ENCODE results near the gene NYNRIN.

NYNRIN gene

DNA sequence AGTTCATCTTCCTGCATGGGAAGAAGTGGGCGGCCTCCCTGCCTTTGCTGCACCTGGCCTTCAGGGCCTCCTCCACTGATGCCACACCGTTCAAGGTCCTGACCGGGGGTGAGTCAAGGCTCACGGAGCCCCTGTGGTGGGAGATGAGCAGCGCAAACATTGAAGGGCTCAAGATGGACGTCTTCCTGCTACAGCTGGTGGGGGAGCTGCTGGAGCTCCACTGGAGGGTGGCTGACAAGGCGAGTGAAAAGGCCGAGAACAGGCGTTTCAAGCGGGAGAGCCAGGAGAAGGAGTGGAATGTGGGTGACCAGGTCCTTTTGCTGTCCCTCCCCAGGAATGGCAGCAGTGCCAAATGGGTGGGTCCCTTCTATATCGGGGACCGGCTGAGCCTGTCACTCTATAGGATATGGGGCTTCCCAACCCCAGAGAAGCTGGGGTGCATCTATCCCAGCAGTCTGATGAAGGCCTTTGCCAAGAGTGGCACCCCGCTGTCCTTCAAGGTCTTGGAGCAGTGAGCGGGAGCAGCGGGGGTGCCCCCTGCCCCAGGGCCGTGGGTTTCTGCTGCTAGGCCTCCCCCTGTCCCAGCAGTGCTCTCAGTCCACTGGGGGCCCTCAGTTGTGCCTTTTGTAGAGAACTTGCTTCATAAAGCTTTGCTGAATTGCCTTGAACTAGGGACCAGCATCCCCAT is 18.3 kb downstream of the NYNRIN start:
- DNase-seq, result no peak

DNA sequence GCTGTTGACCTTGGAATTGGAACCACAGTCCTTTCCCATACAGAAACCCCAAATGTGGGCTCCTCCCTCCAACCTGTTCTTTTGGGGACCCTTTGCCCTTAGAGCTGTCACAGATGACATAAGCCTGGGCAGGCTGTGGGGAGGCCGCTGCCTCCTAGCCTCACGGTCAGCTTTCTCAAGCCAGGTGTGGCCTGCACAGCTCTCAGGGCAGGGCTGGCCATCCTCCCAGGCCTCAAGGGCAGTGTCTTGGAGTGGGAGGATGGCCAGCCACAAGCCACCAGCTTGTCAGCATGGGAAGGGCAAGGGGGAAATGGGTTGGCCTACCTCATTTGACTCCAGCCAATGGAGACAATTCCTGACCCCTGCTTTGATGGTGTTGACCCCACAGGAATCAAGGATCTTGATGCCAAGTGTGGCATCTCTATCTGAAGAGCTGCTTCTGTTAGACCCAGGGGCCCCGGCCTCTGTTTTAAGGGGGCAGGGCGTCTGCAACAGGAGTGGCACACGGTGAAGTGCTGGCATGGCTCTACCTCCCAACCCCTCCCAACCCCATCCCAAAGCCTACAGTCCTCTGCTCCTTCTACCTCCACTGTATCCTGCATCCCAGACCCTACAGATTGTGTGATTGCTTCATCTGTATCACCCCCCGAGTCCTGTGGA is 19.2 kb downstream of the NYNRIN start:
- DNase-seq, result no peak

DNA sequence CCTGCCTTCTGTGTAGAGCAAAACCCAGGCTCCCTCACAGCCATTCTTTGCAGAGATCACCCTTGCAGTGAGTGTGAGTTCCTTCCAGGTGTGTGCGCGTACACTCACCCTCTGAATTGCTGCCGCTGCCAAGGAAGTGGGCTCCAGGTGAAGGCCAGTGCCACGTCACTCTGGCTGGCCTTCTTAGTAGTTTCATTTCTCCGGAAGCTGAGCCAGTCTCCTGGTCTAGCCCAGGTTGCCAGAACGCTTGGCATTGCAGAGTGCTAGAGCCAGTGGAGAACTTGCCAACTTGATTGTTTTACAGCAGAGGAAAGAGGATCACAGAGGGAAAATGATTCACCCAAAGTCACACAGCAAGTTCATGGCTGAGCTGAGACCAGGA is 19.7 kb downstream of the NYNRIN start:
- no peak for DNase-seq

GRCh38 chr14:24422261-24422660 is 23.5 kb downstream of the NYNRIN start:
- no peak for DNase-seq

- no peak for DNase-seq
Measured at GRCh38 chr14:24422694-24423601, 24.1 kb downstream of the NYNRIN start.

- no peak for DNase-seq
Measured at GRCh38 chr14:24425704-24426103, 26.9 kb downstream of the NYNRIN start.

DNA sequence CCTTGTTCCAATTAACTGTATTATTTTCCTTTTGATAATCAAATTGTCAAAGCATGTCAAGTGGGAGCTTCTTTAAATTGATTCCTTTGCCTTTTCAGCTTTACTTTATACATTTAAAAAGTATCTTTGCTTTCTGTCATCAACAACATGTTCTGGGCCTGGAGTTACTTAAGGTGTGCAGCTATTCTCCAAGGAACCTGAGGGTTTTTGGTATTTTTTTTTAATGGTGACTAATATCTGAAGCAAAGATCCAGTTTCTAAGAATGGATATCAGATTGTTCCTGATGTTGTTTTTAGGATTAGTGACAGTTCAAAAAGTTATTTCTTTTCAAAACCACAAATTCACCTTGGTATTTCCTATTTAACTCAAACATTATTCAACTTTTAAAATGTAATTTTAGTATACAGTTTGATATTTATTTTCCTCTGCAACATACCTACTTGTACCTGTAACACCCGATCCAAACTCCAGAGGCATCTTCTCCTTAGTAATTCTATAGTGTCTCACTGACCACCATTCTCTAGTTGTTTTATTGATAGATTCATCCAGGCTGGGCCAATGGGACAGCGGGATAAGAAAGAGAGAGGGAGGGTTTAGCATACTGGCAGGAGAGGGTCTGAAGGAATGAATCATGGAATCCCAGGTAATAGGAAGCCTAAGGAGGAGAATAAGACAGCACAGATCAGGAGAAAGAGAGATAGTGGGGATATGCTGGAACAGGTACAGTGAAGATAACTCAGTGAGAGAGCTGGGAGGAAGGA is 27.5 kb downstream of the NYNRIN start:
- no peak for DNase-seq

DNA sequence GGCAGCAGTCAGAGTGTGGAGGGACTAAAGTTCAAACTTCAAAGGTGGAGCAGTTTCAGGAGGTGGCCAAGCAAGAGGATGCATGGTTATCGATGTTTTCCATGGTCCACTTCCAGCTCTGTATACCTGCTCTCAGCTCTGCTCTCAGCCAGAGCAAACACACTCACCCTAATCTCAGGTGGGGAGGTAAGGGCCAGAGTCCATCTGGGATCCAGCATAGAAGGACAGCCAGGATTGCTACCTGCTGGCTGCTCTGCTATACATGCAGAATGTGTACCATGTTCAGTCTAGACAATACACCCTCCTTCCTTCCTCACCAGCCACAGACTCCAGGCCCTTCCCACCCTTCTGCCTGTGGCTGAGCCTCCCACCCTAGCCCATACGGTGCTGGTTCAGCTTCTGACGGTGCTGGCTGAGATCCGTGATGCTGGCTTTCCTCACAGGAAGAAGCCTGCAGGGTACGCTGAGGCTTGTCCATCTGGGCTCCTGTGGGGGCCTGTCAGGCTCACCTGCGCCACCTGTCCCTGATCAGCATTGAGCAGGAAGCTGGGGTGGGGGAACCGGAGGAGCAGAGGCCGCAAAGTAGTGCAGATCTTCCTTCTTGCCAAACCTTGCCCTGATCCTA is 28.2 kb downstream of the NYNRIN start:
- DNase-seq, result no peak

GRCh38 chr14:24427537-24428508 is 29.0 kb downstream of the NYNRIN start:
- DNase-seq, result no peak

DNA sequence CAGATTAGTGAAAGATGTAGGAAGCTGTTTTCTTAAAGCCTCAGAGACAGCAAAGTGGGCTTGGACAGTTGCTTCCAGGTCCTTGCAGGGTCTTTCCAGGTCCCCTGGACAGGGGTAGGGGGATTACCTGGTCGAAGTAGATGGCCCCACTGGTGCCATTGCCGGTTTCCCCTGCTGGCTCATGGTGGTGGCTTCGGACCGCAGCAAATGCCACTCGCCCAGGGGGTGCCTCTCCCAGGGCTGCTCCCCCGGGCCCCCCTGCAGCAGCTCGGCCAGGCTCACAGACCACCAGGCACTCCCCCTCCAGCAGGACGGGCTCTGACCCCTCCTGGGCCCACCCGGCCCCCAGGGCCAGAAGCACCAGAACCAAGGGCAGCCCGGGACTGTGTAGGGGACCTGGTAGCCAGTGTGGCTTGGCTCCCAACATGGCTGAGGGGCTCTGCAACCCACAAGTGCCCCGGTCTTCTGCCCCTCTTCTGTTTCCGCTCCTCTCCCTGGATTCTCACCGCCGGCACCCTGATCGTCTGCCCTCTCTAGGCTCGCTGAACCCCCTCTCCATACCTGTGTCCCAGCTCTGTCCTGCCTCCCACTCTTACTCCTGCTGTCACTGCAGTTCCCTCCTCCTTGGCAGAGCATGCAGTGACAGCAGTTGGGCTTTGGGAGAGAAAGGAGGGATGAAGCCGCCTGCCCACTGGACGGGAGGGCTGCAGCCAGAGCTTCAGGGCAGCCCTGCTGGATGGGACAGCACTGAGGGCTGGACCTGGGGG is 30.0 kb downstream of the NYNRIN start:
- DNase-seq, result no peak

DNA sequence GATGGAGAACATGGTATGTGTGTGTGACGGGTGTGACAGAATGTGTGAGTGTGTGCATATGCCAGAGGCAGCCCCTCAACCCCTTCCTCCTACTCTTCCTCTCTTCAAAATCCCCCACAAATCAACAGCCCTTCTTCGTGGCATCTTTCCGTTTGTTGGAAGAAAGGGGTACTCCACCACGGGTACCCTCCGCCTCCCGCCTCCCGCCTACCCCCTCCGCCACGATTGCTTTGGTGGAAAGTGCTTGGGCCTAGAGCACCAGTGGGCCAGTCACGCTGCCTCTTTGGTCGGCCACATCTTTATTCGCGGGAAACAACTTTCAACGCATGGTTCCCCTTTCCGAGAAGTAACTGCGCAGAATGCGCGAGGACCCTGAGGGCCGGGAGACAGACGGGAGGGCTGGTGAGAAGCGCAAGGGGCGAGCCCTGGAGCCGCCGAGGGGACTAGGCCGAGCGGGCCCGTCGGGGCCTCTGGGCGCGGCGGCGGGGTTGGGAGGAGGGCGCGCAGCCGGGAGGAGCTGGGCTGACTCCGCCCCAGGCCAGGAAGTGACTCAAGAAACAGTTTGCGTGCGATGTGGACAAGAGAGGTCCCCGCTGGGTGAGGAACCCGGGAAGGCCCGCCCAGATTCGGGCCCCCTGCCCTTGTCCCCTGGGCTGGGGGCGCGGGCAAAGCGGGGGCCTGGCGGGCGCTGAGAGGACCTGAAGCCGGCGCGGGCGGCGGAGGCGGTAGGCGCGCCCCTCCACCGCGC is 30.8 kb downstream of the NYNRIN start, which contains the start of the genes CBLN3 and KHNYN:
Gene CBLN3, minus strand, starts transcription at position 274 of the 748 bp plus-strand sequence. CDS start 614 bp downstream, outside the sequence.
Gene KHNYN, plus strand, starts transcription at position 560 of the 748 bp plus-strand sequence. CDS start 777 bp downstream, outside the sequence.
- peak; percentile 83 for DNase-seq

DNA sequence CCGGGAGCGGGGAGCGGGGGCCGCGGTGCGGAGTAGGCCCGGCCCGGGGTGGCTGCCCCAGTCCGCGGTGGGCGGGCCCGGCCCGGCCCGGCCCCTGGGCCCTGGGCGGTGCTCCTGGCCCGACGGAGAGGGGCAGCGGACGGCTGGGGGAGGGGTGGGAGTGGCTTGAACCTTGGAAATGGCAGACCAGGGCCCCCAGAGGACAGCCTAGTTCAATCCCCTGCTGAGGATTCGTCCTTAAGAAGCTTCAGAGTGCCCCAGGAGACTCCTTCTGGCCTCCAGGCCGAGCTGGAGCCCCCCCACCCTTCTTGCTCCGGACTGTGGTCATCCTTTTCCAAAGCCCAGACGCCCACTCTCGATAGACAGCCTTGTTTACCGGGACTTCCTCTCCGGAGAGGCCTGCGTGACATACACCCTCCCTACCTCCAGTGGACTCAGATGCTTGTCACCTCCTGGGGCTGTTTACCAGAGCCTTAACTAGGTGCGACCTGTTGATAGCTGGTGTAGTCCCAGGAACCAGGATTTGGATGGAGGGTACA is 31.4 kb downstream of the NYNRIN start:
- DNase-seq, result peak; percentile 58

GRCh38 chr14:24430682-24431568 is 32.1 kb downstream of the NYNRIN start:
- peak; percentile 63 for DNase-seq

DNA sequence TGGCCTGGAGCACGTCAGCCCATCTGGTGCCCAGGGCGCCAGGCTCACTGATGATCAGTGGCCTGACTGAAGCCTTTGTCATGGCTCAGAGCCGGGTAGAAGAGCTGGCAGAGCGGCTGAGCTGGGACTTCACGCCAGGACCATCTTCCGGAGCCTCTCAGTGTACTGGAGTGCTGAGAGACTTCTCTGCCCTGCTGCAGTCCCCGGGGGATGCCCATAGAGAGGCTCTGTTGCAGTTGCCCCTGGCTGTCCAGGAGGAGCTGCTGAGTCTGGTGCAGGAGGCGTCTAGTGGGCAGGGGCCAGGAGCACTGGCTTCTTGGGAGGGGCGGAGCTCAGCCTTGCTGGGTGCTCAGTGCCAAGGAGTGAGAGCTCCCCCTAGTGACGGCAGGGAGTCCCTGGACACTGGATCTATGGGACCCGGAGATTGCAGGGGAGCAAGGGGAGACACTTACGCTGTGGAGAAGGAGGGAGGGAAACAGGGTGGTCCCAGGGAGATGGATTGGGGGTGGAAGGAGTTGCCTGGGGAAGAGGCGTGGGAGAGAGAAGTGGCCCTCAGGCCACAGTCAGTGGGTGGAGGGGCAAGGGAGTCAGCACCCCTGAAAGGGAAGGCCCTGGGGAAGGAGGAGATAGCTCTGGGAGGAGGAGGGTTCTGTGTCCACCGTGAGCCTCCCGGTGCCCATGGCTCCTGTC is 32.9 kb downstream of the NYNRIN start:
- peak; percentile 86 for DNase-seq

- no peak for DNase-seq
Measured at GRCh38 chr14:24432259-24433131, 33.7 kb downstream of the NYNRIN start.

GRCh38 chr14:24434036-24434435 is 35.2 kb downstream of the NYNRIN start:
- no peak for DNase-seq
